ENCODE results near the gene RLBP1. TPM values are rescaled to one million over a fixed set of nuclear protein-coding genes. Genes with fewer than 3 reads are reported as not detected.
A peak's percentile ranks its signal among the peaks of the same experiment; 100 is the strongest.

Gene RLBP1
- polyA plus RNA-seq, 5 donors = not detected

- peak in 1 of 2 donors; percentile 42 for DNase-seq
Observed at GRCh38 chr15:89206908-89207331, 14.5 kb downstream of the RLBP1 start.

- no peak for DNase-seq
Observed at GRCh38 chr15:89205991-89206585, 15.3 kb downstream of the RLBP1 start.

- DNase-seq = no peak
Observed at GRCh38 chr15:89203705-89204273, 17.6 kb downstream of the RLBP1 start.

GRCh38 chr15:89201465-89202005 lies 19.8 kb downstream of the RLBP1 start:
- DNase-seq = no peak

- no peak for DNase-seq
Observed at GRCh38 chr15:89200182-89200581, 21.2 kb downstream of the RLBP1 start.

- no peak for DNase-seq
Observed at GRCh38 chr15:89199746-89200145, 21.6 kb downstream of the RLBP1 start.

GRCh38 chr15:89198934-89199333 lies 22.4 kb downstream of the RLBP1 start:
- no peak for DNase-seq

GRCh38 chr15:89198196-89198595 lies 23.2 kb downstream of the RLBP1 start:
- DNase-seq = no peak

- DNase-seq = peak; percentile 26 to 37
Observed at GRCh38 chr15:89197503-89197971, 23.8 kb downstream of the RLBP1 start.

GRCh38 chr15:89196994-89197393 lies 24.4 kb downstream of the RLBP1 start:
- DNase-seq = peak in 1 of 2 donors; percentile 18

GRCh38 chr15:89196241-89196640 lies 25.1 kb downstream of the RLBP1 start:
- no peak for DNase-seq

GRCh38 chr15:89195836-89196235 lies 25.5 kb downstream of the RLBP1 start:
- DNase-seq = no peak

- no peak for DNase-seq
Observed at GRCh38 chr15:89194608-89195007, 26.8 kb downstream of the RLBP1 start.

- DNase-seq = no peak
Observed at GRCh38 chr15:89192766-89193165, 28.6 kb downstream of the RLBP1 start.

- no peak for DNase-seq
Observed at GRCh38 chr15:89192136-89192535, 29.2 kb downstream of the RLBP1 start.

GRCh38 chr15:89187986-89188514 lies 33.3 kb downstream of the RLBP1 start:
- DNase-seq = no peak

- DNase-seq = no peak
Observed at GRCh38 chr15:89187301-89187985, 33.9 kb downstream of the RLBP1 start.

- no peak for DNase-seq
Observed at GRCh38 chr15:89186803-89187202, 34.6 kb downstream of the RLBP1 start.

- no peak for DNase-seq
Observed at GRCh38 chr15:89184886-89185526, 36.4 kb downstream of the RLBP1 start.

GRCh38 chr15:89184357-89184756 lies 37.0 kb downstream of the RLBP1 start:
- no peak for DNase-seq

- no peak for DNase-seq
Observed at GRCh38 chr15:89179966-89180875, 41.2 kb downstream of the RLBP1 start.

All from right lung (tissue), 5 donors.